Stimulated activated CD8-positive, alpha-beta memory T cell treated with anti-CD3 and anti-CD28 coated beads, Interleukin-12 subunit alpha, Interleukin-12 subunit beta, amount 100 ng/mL, for 24 hours (primary cell): ENCODE results near the gene NUP98.
"Not testable (repeated sequence)": the region's sequence is repeated elsewhere in the genome, so short reads cannot be mapped to it uniquely, and the experiment has no call there.

Experiments used
- DNase-seq: peaks from one replicate; pipeline ENCODE4 v3.0.0-alpha.2; 2020; ENCODE audit errors: extremely low read depth

Gene NUP98

DNA sequence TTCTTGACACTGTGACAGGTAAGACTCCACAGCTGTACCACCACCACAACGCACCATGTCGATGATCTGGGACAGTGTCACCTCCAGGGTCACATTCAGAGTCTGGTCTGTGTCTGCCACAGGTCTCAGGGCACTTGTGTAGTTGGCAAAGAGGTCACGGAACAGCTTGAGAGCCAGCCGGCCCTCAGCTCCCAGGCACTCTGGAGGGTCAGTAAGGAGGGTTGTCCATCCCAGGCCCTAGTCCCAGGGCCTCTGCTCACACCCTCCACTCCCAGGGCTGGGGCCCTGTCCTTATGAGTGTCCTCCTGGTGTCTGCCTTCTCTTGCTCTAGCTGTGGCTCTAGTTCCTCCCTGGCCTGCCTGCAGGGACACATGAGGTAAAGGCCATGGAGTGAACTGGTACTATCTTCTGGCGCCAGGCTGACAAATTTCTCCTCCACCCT is 127.6 kb downstream of the NUP98 start:
- DNase-seq, result no peak

GRCh38 chr11:3669128-3669527 is 128.2 kb downstream of the NUP98 start:
- DNase-seq, result no peak

- DNase-seq, result no peak
Observed at GRCh38 chr11:3667149-3668035, 130.0 kb downstream of the NUP98 start.

DNA sequence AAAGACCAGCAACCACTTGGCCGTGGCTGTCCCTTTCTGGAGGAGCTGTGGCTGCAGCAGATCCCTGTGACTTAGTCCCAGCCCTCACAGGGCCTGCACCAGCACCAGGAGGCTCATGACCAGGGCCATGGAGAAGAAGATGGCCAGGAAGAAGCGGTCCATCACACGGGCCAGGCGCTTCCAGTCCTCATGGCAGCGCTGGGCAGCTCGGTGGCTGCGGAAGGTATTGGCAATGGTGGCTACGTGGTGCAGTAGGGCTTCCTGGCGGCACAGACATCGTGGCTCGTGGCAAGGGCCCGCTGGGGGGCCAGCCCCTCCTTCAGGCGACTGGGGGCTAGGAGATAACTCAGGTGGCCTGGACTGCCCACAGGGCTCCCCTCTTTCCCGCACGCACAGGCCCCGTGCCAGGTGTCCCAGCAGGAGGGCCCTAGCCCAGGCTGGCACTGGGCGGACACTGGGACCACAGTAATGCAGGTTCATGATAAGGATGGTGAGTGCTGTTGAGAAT is 131.3 kb downstream of the NUP98 start:
- DNase-seq, result no peak

GRCh38 chr11:3665336-3666022 is 131.9 kb downstream of the NUP98 start:
- DNase-seq, result no peak

GRCh38 chr11:3664032-3664630 is 133.2 kb downstream of the NUP98 start:
- no peak for DNase-seq

DNA sequence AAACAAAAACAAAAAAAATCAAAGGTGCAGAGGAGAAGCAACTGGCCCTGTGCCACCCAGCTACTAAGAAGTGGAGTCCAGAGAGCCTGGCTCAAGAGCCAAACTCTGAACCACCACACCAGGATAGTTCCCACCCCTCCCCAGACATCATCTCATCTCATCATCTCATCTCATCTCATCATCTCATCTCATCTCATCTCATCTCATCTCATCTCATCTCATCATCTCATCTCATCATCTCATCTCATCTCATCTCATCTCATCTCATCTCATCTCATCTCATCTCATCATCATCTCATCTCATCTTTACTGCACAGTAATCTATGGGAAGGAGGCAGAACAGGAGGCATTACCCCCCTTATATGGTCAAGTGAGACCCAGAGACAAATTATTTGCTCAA is 134.5 kb downstream of the NUP98 start:
- DNase-seq, result no peak

- DNase-seq, result no peak
Observed at GRCh38 chr11:3660960-3661359, 136.4 kb downstream of the NUP98 start.

DNA sequence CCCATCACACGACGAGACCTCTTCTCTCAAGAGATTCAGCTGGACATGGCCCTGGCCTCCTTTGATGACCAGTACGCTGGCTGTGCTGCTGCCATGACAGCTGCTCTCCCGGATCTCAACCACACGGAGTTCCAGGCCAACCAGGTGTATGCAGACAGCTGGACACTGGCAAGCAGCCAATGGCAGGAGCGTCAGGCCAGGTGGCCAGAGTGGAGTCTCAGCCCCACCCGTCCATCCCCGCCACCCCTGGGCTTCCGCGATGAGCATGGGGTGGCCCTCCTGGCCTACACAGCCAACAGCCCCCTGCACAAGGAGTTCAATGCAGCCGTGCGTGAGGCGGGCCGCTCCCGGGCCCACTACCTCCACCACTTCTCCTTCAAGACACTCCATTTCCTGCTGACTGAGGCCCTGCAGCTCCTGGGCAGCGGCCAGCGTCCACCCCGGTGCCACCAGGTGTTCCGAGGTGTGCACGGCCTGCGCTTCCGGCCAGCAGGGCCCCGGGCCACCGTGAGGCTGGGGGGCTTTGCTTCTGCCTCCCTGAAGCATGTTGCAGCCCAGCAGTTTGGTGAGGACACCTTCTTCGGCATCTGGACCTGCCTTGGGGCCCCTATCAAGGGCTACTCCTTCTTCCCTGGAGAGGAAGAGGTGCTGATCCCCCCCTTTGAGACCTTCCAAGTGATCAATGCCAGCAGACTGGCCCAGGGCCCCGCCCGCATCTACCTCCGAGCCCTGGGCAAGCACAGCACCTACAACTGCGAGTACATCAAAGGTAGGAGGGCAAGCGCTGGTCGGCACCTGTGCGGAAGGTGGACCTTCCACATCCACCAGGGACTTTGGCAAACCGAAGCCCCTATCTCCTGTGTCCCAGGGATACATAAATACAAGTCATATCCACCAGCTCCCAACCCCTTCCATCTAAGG is 137.5 kb downstream of the NUP98 start:
- no peak for DNase-seq

- no peak for DNase-seq
Observed at GRCh38 chr11:3658252-3658651, 139.1 kb downstream of the NUP98 start.

- not testable (repeated sequence) for DNase-seq
Observed at GRCh38 chr11:3657331-3657730, 140.0 kb downstream of the NUP98 start.

DNA sequence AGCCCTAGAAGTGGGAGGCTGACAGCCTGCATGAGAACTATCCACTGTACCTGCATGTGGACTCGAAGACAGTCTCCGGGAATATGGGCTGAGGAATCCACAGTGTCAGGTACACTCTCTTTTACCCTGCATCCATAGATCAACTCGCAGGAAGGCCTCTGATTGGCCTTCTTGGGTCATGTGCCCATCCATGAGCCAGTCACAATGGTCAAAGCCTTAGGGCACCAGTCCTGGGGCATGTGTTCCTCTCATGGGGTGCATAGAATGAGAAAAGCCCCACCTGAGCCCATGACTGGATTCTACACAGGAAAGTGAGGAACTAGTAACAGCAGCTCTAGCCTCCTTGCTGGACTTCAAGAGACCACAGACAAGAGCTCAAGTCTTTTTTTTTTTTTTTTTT is 141.8 kb downstream of the NUP98 start:
- DNase-seq, result no peak

DNA sequence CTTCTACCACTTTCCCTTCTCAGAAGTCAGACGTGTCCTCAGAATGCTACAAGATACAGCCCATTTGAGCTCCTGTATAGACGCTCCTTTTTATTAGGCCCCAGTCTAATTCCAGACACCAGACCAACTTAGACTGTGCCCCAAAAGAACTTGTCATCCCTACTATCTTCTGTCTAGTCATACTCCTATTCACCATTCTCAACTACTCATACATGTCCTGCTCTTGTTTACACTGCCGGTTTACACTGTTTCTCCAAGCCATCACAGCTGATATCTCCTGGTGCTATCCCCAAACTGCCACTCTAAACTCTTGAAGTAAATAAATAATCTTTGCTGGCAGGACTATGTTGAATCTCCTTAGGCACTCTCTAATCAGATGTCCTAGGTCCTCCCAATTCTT is 144.8 kb downstream of the NUP98 start:
- DNase-seq, result not testable (repeated sequence)

- DNase-seq, result not testable (repeated sequence)
Observed at GRCh38 chr11:3649374-3649773, 148.0 kb downstream of the NUP98 start.

- DNase-seq, result not testable (repeated sequence)
Observed at GRCh38 chr11:3648843-3649242, 148.5 kb downstream of the NUP98 start.

GRCh38 chr11:3645552-3645951 is 151.8 kb downstream of the NUP98 start:
- no peak for DNase-seq

DNA sequence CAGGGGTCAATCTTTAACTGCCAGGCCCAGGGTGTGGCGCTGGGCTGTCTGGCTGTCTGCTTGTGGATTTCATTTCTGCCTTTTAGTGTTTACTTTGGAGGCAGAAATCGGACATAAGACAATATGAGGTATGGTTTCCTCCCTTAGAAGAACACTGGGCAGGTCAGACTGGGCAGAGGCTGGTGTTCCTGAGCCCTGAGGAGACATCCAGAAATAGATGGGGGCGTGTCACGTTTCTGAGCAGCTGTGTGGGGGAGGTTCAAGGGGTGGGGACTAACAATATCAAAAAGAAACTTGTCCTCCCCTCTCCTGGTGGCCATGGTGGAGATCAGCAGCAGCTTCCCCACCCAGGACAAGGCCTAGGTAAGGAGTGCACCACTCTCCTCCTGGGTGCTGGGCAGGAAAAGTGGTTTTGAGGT is 152.5 kb downstream of the NUP98 start, which contains the start of gene ART1:
Gene ART1 (plus strand): TSS at position 312 of the 419 bp plus-strand sequence. CDS start 14,086 bp downstream, outside the sequence.
- DNase-seq, result no peak

DNA sequence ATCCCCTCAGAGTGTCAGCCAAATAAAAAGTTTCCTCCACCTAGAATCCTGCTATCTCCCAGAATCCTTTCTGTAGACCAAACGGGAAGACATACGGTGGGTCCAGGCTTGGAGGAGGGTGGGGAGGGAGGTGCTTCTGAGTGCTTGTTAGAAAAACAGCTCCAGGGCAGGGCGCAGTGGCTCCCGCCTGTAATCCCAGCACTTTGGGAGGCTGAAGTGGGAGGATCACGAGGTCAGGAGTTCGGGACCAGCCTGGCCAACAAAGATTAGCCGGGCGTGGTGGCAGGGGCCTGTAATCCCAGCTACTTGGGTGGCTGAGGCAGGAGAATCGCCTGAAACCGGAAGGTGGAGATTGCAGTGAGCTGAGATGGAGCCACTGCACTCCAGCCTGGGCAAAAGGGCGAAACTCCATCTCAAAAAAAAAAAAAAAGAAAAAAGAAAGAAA is 154.2 kb downstream of the NUP98 start:
- not testable (repeated sequence) for DNase-seq

DNA sequence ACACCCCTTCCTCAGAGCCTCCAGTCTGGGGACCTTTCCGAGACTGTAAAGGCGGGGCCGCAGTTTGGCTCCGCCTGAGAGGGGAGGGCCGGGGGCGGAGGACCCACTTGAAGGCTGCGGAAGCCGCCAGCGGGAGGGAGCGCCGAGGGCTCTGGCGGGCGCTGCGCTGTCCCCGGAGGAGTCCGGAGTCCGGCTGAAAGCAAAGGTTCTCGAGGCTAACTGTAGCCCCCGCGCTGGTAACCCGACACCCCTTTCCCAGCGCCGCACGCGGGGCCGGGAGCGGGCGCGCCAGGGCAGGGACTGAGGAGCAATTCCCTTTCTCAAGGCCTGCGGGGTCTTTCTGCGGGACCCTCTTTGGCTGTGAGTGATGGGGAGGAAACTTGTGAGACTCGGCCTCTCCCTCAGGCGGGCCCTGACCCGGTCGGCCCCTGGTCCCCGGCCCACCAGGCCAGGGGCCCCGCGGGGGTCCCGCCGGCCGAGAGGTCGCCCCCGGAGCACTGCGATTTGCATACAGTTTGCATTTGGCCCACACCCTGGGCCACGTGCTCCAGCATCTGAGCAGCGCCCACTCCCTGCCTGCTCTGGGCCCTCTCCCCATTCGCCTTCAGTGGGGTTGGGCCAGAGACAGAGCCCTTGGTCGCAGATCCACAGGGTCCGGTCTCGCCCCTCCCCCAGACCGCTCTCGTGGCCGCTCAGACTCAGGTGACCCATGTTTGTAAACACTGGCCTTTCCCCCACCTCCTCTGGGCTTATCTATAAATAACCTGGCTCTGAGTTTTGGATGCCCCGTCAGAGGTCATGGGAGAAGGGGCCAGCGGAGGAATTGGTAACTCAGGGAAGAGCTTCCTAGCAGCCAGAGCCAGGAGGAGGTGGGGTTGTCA is 155.0 kb downstream of the NUP98 start:
- no peak for DNase-seq

GRCh38 chr11:3641701-3642070 is 155.7 kb downstream of the NUP98 start, which contains the start of gene ART5:
Gene ART5 (minus strand): TSS chr11:3641992. CDS start chr11:3641862, 130 bp downstream.
- no peak for DNase-seq
